Right atrium auricular region (tissue), 2 donors: Measurements from ENCODE around the gene TRIOBP. TPM values are rescaled to one million over a fixed set of nuclear protein-coding genes. Genes with fewer than 3 reads are reported as not detected.

Experiments used
- DNase-seq: peaks from one replicate; pipeline ENCODE4 v3.0.0-alpha.2; 2019; ENCODE audit warnings: low spot score
- H3K27ac ChIP-seq, 2 donors: fragments of 200-600 bp; sonication (generic); 1 replicate in 1 of 2; 2 replicates in 1 of 2; pipeline ENCODE4 v1.5.1; 2016 to 2019
- H3K27me3 ChIP-seq, 2 donors: fragments of 200-600 bp; sonication (generic); one replicate each; pipeline versions ENCODE4 v1.5.1 to v1.6.0; 2017 to 2019
- H3K36me3 ChIP-seq: fragments of 200-600 bp; sonication (generic); one replicate; pipeline ENCODE4 v1.5.1; 2016
- H3K4me1 ChIP-seq, 2 donors: fragments of 200-600 bp; sonication (generic); one replicate each; pipeline versions ENCODE4 v1.5.1 to v1.6.0; 2017 to 2019
- H3K4me3 ChIP-seq, 2 donors: fragments of 200-600 bp; sonication (generic); 1 replicate in 1 of 2; 2 replicates in 1 of 2; pipeline ENCODE4 v1.5.1; 2017 to 2019; ENCODE audit warnings: mild to moderate bottlenecking in 1 of 2, moderate library complexity in 1 of 2
- H3K9me3 ChIP-seq, 2 donors: fragments of 200-600 bp; sonication (generic); one replicate each; pipeline ENCODE4 v1.5.1; 2019
- total RNA-seq, 2 donors: library from RNA; depleted of rRNA; stranded (reverse); fragments of >200 nt; gene quantifications; one replicate each; pipeline ENCODE4 v1.1.0, GENCODE V29; 2016
- TF ChIP-seq, protein P1 (sequence below), 2 donors: fragments of 200-600 bp; sonication (generic); IDR thresholded peaks; one replicate each; pipeline ENCODE4 v1.5.1; 2019; ENCODE audit warnings: antibody characterized with exemption in 2 of 2

The TRIOBP gene
- total RNA-seq, 2 donors from 2014 or later, result 108 to 118 TPM

DNA sequence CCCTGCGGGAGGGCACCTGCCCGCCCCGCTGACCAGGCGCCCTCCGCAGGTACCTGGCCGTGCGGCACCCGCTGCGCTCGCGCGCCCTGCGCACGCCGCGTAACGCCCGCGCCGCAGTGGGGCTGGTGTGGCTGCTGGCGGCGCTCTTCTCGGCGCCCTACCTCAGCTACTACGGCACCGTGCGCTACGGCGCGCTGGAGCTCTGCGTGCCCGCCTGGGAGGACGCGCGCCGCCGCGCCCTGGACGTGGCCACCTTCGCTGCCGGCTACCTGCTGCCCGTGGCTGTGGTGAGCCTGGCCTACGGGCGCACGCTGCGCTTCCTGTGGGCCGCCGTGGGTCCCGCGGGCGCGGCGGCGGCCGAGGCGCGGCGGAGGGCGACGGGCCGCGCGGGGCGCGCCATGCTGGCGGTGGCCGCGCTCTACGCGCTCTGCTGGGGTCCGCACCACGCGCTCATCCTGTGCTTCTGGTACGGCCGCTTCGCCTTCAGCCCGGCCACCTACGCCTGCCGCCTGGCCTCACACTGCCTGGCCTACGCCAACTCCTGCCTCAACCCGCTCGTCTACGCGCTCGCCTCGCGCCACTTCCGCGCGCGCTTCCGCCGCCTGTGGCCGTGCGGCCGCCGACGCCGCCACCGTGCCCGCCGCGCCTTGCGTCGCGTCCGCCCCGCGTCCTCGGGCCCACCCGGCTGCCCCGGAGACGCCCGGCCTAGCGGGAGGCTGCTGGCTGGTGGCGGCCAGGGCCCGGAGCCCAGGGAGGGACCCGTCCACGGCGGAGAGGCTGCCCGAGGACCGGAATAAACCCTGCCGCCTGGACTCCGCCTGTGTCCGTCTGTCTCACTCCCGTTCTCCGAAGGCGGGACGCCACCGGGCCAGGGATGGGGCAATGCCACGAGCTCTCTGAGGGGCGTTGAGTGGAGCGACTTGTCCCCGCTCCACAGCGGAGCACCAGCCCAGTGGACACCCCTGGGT lies 128.1 kb downstream of the TRIOBP start:
- TF ChIP-seq, protein P1, sequence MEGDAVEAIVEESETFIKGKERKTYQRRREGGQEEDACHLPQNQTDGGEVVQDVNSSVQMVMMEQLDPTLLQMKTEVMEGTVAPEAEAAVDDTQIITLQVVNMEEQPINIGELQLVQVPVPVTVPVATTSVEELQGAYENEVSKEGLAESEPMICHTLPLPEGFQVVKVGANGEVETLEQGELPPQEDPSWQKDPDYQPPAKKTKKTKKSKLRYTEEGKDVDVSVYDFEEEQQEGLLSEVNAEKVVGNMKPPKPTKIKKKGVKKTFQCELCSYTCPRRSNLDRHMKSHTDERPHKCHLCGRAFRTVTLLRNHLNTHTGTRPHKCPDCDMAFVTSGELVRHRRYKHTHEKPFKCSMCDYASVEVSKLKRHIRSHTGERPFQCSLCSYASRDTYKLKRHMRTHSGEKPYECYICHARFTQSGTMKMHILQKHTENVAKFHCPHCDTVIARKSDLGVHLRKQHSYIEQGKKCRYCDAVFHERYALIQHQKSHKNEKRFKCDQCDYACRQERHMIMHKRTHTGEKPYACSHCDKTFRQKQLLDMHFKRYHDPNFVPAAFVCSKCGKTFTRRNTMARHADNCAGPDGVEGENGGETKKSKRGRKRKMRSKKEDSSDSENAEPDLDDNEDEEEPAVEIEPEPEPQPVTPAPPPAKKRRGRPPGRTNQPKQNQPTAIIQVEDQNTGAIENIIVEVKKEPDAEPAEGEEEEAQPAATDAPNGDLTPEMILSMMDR (IDR thresholded peaks at IDR 0.05), result no peak
- Histone ChIP-seq H3K36me3 (peaks cover 3% of the 10 kb centered on the region), H3K27ac (no peak overlapping the region), H3K4me1 (peaks cover 0 to 10% of the 10 kb centered on the region in 2 donors), H3K27me3 (no peaks in the 10 kb centered on the region), H3K9me3 (no peaks in the 10 kb centered on the region), H3K4me3 (peak overlapping the region in 1 of 2 donors; percentile 37)
- no peak for DNase-seq

Other genes starting within 250 kb of the TRIOBP start
- 10 to 100 TPM in 1 of 2 donors, 1 to 10 TPM in 1; 9.9 to 19.5 TPM for gene MFNG, start 210.7 kb upstream of the TRIOBP start, total RNA-seq
- 1 to 10 TPM; 4.2 to 5.8 TPM for gene CARD10, start 177.6 kb upstream of the TRIOBP start, total RNA-seq
- 10 to 100 TPM; 20.7 to 34.8 TPM for gene CDC42EP1, start 136.6 kb upstream of the TRIOBP start, total RNA-seq
- not detected for gene LGALS2, start 117.0 kb upstream of the TRIOBP start, total RNA-seq
- gene GGA1, start 88.2 kb upstream of the TRIOBP start, total RNA-seq, result 10 to 100 TPM; 17.7 to 29.0 TPM
- 1 to 10 TPM; 1.5 to 4.0 TPM for gene SH3BP1, start 57.4 kb upstream of the TRIOBP start, total RNA-seq
- 10 to 100 TPM; 15.7 to 32.0 TPM for gene PDXP, start 38.3 kb upstream of the TRIOBP start, total RNA-seq
- 1,000 to 10,000 TPM in 1 of 2 donors, 100 to 1,000 TPM in 1; 584 to 1,958 TPM for gene LGALS1, start 21.4 kb upstream of the TRIOBP start, total RNA-seq
- gene NOL12, start 10.7 kb upstream of the TRIOBP start, total RNA-seq, result 10 to 100 TPM; 17.8 to 24.7 TPM
- gene GCAT, start 110.9 kb downstream of the TRIOBP start, total RNA-seq, result 10 to 100 TPM; 15.7 to 34.2 TPM
- gene GALR3, start 126.3 kb downstream of the TRIOBP start, total RNA-seq, result not detected
- gene ANKRD54, start 147.3 kb downstream of the TRIOBP start, total RNA-seq, result 10 to 100 TPM; 17.8 to 18.5 TPM
- gene EIF3L, start 152.4 kb downstream of the TRIOBP start, total RNA-seq, result 100 to 1,000 TPM; 193 to 284 TPM
- gene MICALL1, start 209.2 kb downstream of the TRIOBP start, total RNA-seq, result 10 to 100 TPM; 16.9 TPM